HepG2 (cell line): ENCODE measurements around the gene RAB11FIP5. TPM values are rescaled to one million over a fixed set of nuclear protein-coding genes. Genes with fewer than 3 reads are reported as not detected.

Source experiments
- ATAC-seq: fragments of 200-7000 bp; cut with Tn5 transposase; 3 replicates; pipeline ENCODE4 v1.9.1; 2020; ENCODE audit warnings: mild to moderate bottlenecking, moderate library complexity
- BruUV-seq: library from RNA; stranded (reverse); fragments of 400-500 nt; replicated peaks from 2 replicates; lab custom pipeline; 2021; lab: Mats Ljungman, UMichigan
- CTCF ChIA-PET: fragments of 300-600 bp; formaldehyde crosslinking; extraction: SDS; loops from one replicate; lab custom pipeline; 2021; ENCODE audit warnings: low total read pairs, inconsistent platforms, low intra/inter-chr PET ratio; lab: Yijun Ruan, JAX
- POLR2A ChIA-PET: fragments of 350-600 bp; sonication (Branson Sonifier 250); formaldehyde crosslinking; loops from one replicate; lab custom pipeline; 2020; ENCODE audit warnings: antibody characterized with exemption, inconsistent platforms; lab: Yijun Ruan, JAX
- DNase-seq: peaks from one replicate; pipeline ENCODE4 v3.0.0-alpha.2; 2015; ENCODE audit warnings: low spot score
- FAIRE-seq: peaks from 3 replicates; lab custom pipeline; 2011; peaks lifted over from hg19 to GRCh38; lab: Jason Lieb, UNC
- H2AFZ ChIP-seq: one replicate; pipeline ENCODE4 v1.6.1; 2011; ENCODE audit warnings: low read length, inconsistent platforms
- H3K27ac ChIP-seq: fragments of 300-600 bp; 3 replicates; pipeline ENCODE4 v1.8.0; 2011; ENCODE audit warnings: mixed run types, mild to moderate bottlenecking, mixed read lengths, low read length, inconsistent platforms; ENCODE audit not compliant: insufficient read depth; ENCODE audit errors: extremely low read length
- H3K27me3 ChIP-seq, 2 experiments: fragments of 200-600 bp in 1 of 2; 2 replicates in 1 of 2; 3 replicates in 1 of 2; pipeline versions ENCODE4 v1.6.0 to v1.8.0; 2011; ENCODE audit warnings: low read length in 2 of 2, mild to moderate bottlenecking in 2 of 2, moderate library complexity in 2 of 2, inconsistent platforms in 1 of 2; ENCODE audit not compliant: insufficient read depth in 2 of 2, control insufficient read depth in 1 of 2
- H3K36me3 ChIP-seq, 2 experiments: fragments of 200-600 bp in 1 of 2; replicated peaks in 1 of 2; 2 replicates in 1 of 2; 3 replicates in 1 of 2; pipeline versions ENCODE4 v1.5.1 to v1.8.0; 2011; ENCODE audit warnings: low read length in 2 of 2, inconsistent platforms in 1 of 2; ENCODE audit not compliant: insufficient read depth in 2 of 2, control insufficient read depth in 1 of 2
- H3K4me1 ChIP-seq: 2 replicates; pipeline ENCODE4 v1.5.1; 2012; ENCODE audit warnings: low read length, inconsistent platforms; ENCODE audit not compliant: insufficient read depth
- H3K4me2 ChIP-seq: 2 replicates; pipeline ENCODE4 v1.6.0; 2011; ENCODE audit warnings: low read depth, low read length, inconsistent platforms
- H3K4me3 ChIP-seq, 3 experiments: fragments of 200-600 bp in 1 of 3; sonication (generic), shearing (Covaris generic) in 1 of 3; replicated peaks in 1 of 3; 2 replicates each; pipeline ENCODE4 v1.5.1; 2011 to 2016; ENCODE audit warnings: low read length in 3 of 3, inconsistent platforms in 2 of 3, low read depth in 2 of 3, mild to moderate bottlenecking in 2 of 3, control low read depth in 1 of 3, mixed read lengths in 1 of 3; ENCODE audit not compliant: insufficient read depth in 1 of 3
- H3K79me2 ChIP-seq: one replicate; pipeline ENCODE4 v1.6.1; 2011; ENCODE audit warnings: low read length, inconsistent platforms; ENCODE audit not compliant: insufficient read depth
- H3K9ac ChIP-seq: 2 replicates; pipeline ENCODE4 v1.6.0; 2011; ENCODE audit warnings: mild to moderate bottlenecking, low read depth, low read length, inconsistent platforms; ENCODE audit not compliant: insufficient read depth
- H3K9me3 ChIP-seq: 2 replicates; pipeline ENCODE4 v1.5.1; 2012; ENCODE audit warnings: mild to moderate bottlenecking, low read length
- H4K20me1 ChIP-seq: 2 replicates; pipeline ENCODE4 v1.6.0; 2011; ENCODE audit warnings: inconsistent platforms, mild to moderate bottlenecking, low read length, moderate library complexity; ENCODE audit not compliant: insufficient read depth
- CREB1 ChIP-seq, 2 experiments: fragments of 450-650 bp in 1 of 2; IDR thresholded peaks; 2 replicates each; pipeline ENCODE4 v1.6.1; 2016 to 2017; ENCODE audit warnings: control low read depth in 1 of 2, mild to moderate bottlenecking in 1 of 2, missing compliant biosample characterization in 1 of 2, missing genetic modification characterization in 1 of 2
- PHF8 ChIP-seq: sonication (generic); formaldehyde crosslinking; IDR thresholded peaks from 2 replicates; pipeline ENCODE4 v1.5.0; 2020; ENCODE audit warnings: missing genetic modification reagents
- RFXANK ChIP-seq: IDR thresholded peaks from 2 replicates; pipeline ENCODE4 v1.6.1; 2016
- ZNF253 ChIP-seq: sonication (generic); formaldehyde crosslinking; IDR thresholded peaks from 2 replicates; pipeline ENCODE4 v1.8.0; 2022; ENCODE audit warnings: mild to moderate bottlenecking, missing genetic modification reagents, borderline replicate concordance
- ZNF350 ChIP-seq: sonication (generic); formaldehyde crosslinking; IDR thresholded peaks from 2 replicates; pipeline ENCODE4 v1.4.0; 2020; ENCODE audit warnings: mild to moderate bottlenecking, low read depth, missing genetic modification reagents, borderline replicate concordance
- WGBS: methylation state at CpG from one replicate; pipeline ENCODE4 v1.1.6; 2017; ENCODE audit warnings: low lambda C conversion rate; 5-methylcytosine and 5-hydroxymethylcytosine counted together
- in situ Hi-C: cut with HindIII; loops from 2 replicates; pipeline ENCODE4 v1.10.0; 2017; ENCODE audit warnings: low pct_unique_long_range_greater_than_20kb; ENCODE audit not compliant: extremely low pct_ligation_motif_present
- intact Hi-C: fragments of 100-400 bp; cut with micrococcal nuclease; formaldehyde crosslinking; loops from one replicate; pipeline ENCODE4 v1.10.0; 2022; ENCODE audit not compliant: unreplicated experiment
- polyA plus RNA-seq, 8 experiments: library from polyadenylated mRNA; depleted of rRNA in 3 of 8; stranded (reverse) in 7 of 8; unstranded in 1 of 8; fragments of >200 nt; fragmentation: Illumina TruSeq in 4 of 8; extraction: Trizol in 4 of 8; gene quantifications; 2 replicates each; pipeline versions ENCODE4 v1.2.1 to v1.2.3, GENCODE V29; 2011 to 2016; ENCODE audit warnings: low read depth in 4 of 8, missing spikeins in 1 of 8, mixed read lengths in 1 of 8; ENCODE audit not compliant: insufficient read depth in 1 of 8
- total RNA-seq, 5 experiments: library from RNA; depleted of rRNA; stranded (reverse); fragments of >200 nt; fragmentation: Illumina TruSeq; extraction: Trizol; gene quantifications; 2 replicates each; pipeline ENCODE4 v1.2.3, GENCODE V29; 2016; ENCODE audit warnings: low read depth in 1 of 5

RAB11FIP5 gene
- total and polyA plus RNA-seq, 2 of the 13 experiments (the other 11 are each of a cell fraction or from before 2014, with no cell fraction given) = 9.4 to 22.9 TPM

DNA sequence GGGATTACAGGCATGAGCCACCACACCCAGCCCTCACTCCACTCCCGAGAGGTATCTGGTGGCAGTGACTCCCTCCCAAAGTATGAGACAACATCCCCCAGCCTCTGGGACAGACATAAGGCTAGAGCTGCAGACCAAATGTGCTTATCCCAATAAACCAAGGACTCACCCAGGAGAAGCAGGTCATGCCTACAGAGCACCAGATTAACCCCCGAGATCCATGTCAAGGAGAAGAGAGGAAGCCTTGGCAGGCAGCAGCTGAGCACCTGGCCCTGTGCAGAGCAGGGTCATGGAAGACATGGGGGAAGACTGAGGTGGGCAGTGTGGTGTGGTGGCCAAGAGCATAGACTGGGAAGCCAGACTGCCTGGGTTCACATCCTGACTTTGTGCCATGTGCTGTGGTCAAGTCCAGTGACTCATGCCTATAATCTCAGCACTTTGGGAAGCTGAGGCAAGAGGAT lies 7.2 kb downstream of the RAB11FIP5 start:
- Histone ChIP-seq H3K27ac (no peak overlapping the region), H2AFZ (no peak overlapping the region), H3K79me2 (peaks cover 58% of the 10 kb centered on the region), H3K4me3 (no peak overlapping the region), H3K36me3 (peaks cover 7% of the 10 kb centered on the region in 2 experiments; a peak in 4 of 5 replicates), H3K27me3 (no peaks in the 10 kb centered on the region), H3K4me2 (no peak overlapping the region), H3K4me1 (peaks cover 40% of the 10 kb centered on the region), H3K9me3 (no peaks in the 10 kb centered on the region), H4K20me1 (peaks cover 30% of the 10 kb centered on the region; the same call in 1 of the 2 replicates), H3K9ac (no peak overlapping the region)
- intact Hi-C loops (no loop called here), in situ Hi-C loops (no loop called here)
- POLR2A ChIA-PET = no interaction called here
- FAIRE-seq (no peak), ATAC-seq (no peak), DNase-seq (no peak)
- no TSS peak for BruUV-seq
- CTCF ChIA-PET = no interaction called here
- 0 out of 2 replicates have a peak, but pooled peaks have one; percentile 29 for TF ChIP-seq ZNF253 (CRISPR knock-in tag)
- TF ChIP-seq PHF8 (CRISPR knock-in tag) = no peak
- WGBS = 100% methylated on average over 2 of the region's 2 CpGs

DNA sequence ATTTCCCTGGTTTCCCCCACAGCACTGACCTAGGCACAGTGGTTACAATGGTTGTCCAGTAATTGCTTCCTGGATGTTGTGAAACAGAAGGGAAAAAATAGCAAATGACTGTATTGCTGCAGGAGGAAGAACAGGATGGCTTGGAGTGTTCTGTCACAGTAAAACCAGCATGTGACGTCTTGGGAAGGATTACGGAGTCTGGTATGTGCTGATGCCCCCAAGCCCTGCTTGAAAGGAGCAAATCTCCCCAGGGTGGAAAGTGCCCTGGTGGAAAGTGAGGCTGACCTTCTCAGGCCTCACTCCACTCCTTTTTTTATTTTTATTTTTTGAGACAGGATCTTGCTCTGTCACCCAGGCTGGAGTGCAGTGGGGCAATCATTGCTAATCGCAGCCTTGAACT lies 7.8 kb downstream of the RAB11FIP5 start:
- TF ChIP-seq ZNF350 (no peak), CREB1 (IDR thresholded peaks at IDR 0.05) (no peak), CREB1 (CRISPR knock-in tag; IDR thresholded peaks at IDR 0.05) (no peak), RFXANK (CRISPR knock-in tag) (no peak)
- no peak overlapping the region for H3K9ac ChIP-seq
- H3K4me3 ChIP-seq = no peak overlapping the region
- intact Hi-C loops = no loop called here
- DNase-seq = no peak
- H2AFZ ChIP-seq = no peak overlapping the region
- BruUV-seq = no TSS peak
- H3K27ac ChIP-seq = no peak overlapping the region
- no peaks in the 10 kb centered on the region for H3K9me3 ChIP-seq
- ChIA-PET POLR2A (no interaction called here), CTCF (no interaction called here)
- H3K27me3 ChIP-seq = no peaks in the 10 kb centered on the region
- peaks cover 52% of the 10 kb centered on the region for H3K79me2 ChIP-seq
- 99% methylated on average over 3 of the region's 3 CpGs for WGBS
- H3K36me3 ChIP-seq = peaks cover 7% of the 10 kb centered on the region in 2 experiments; a peak in 4 of 5 replicates
- H4K20me1 ChIP-seq = peaks cover 30% of the 10 kb centered on the region; the same call in 1 of the 2 replicates
- peaks cover 34% of the 10 kb centered on the region for H3K4me1 ChIP-seq
- in situ Hi-C loops = no loop called here
- no peak for FAIRE-seq
- ATAC-seq = no peak
- H3K4me2 ChIP-seq = no peak overlapping the region
